Measurements from ENCODE around the gene CYP2E1.
"Not testable (repeated sequence)": the region's sequence is repeated elsewhere in the genome, so short reads cannot be mapped to it uniquely, and the experiment has no call there.

Gene CYP2E1

DNA sequence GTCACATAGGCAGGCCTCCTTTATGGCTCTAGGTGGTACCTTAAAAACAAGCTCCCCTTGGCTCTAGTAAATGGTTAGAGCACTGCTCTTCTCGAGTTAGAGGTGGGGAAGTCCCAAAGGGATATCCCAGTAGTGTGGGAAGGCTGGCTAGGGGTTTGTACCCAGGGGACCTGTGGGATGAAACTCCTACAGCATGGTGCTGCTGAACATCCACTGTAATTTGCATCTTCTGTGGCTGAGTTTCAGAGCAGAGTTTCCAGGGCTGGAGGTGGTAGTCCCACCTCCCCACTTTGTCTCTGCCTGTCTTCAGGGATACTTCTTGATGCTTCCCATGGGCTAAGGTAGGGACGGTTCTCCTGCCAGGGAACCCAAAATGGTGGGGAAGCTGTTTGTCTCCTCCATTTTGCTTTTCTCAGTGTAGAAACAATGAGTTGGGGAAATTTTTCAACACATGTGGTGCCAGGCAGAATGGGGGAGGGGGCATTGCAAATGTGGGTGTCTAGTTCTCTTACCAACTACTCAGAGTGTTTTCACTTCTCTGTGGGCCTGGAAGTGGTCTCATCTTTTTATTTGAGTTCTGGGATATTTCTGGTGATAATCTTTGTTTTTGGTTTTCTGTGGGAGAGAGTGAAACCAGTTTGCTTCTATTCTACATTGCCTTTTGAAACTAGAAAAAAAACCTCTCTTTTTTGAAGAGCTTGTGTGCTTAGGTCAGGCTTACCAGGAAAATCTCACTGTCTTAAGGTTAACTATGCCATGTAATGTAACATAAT is 37.2 kb upstream of the CYP2E1 start:
- H3K27me3 ChIP-seq: no peaks in the 10 kb centered on the region
- no peak for DNase-seq
- H3K9me3 ChIP-seq: no peaks in the 10 kb centered on the region
- H3K36me3 ChIP-seq: no peaks in the 10 kb centered on the region
- no peaks in the 10 kb centered on the region for H3K4me1 ChIP-seq
- H3K4me3 ChIP-seq (ENCODE audit: low read depth, low read length): no peak overlapping the region
- TF ChIP-seq, protein P1, sequence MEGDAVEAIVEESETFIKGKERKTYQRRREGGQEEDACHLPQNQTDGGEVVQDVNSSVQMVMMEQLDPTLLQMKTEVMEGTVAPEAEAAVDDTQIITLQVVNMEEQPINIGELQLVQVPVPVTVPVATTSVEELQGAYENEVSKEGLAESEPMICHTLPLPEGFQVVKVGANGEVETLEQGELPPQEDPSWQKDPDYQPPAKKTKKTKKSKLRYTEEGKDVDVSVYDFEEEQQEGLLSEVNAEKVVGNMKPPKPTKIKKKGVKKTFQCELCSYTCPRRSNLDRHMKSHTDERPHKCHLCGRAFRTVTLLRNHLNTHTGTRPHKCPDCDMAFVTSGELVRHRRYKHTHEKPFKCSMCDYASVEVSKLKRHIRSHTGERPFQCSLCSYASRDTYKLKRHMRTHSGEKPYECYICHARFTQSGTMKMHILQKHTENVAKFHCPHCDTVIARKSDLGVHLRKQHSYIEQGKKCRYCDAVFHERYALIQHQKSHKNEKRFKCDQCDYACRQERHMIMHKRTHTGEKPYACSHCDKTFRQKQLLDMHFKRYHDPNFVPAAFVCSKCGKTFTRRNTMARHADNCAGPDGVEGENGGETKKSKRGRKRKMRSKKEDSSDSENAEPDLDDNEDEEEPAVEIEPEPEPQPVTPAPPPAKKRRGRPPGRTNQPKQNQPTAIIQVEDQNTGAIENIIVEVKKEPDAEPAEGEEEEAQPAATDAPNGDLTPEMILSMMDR (IDR thresholded peaks at IDR 0.05; ENCODE audit: low read depth, low read length): no peak

DNA sequence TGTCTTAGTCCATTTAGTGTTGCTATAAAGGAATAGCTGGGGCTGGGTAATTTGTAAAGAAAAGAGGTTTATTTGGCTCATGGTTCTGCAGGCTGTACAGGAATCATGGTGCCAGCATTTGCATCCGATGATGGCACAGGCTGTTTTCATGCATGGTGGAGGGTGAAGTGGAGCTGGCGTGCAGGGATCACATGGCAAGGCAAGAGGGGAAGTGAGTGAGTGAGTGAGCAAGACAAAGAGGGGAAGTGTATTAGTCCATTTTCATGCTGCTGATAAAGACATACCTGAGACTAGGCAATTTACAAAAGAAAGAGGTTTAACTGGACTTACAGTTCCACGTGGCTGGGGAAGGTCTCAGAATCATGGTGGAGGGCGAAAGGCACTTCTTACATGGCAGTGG is 33.6 kb upstream of the CYP2E1 start:
- not testable (repeated sequence) for H3K9me3 ChIP-seq, DNase-seq

DNA sequence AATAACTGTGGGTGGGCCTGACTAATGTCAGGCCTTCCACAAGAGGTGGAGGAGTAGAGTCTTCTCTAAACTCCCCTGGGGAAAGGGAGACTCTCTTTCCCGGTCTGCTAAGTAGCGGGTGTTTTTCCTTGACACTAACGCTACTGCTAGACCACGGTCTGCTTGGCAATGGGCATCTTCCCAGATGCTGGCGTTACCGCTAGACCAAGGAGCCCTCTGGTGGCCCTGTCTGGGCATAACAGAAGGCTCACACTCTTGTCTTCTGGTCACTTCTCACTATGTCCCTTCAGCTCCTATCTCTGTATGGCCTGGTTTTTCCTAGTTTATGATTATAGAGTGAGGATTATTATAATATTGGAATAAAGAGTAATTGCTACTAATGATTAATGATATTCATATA is 29.8 kb upstream of the CYP2E1 start:
- not testable (repeated sequence) for H3K36me3 ChIP-seq; H3K27me3 ChIP-seq; H3K9me3 ChIP-seq; H3K4me3 ChIP-seq (ENCODE audit: low read depth, low read length); H3K4me1 ChIP-seq
- peak; percentile 29 for DNase-seq
- TF ChIP-seq, protein P1 (IDR thresholded peaks at IDR 0.05; ENCODE audit: low read depth, low read length): peak; percentile 41

More for the DNA sequence above, 33.6 kb upstream of the CYP2E1 start:
- H3K4me1 ChIP-seq; H3K36me3 ChIP-seq; H3K27me3 ChIP-seq; H3K4me3 ChIP-seq (ENCODE audit: low read depth, low read length): not testable (repeated sequence)

DNA sequence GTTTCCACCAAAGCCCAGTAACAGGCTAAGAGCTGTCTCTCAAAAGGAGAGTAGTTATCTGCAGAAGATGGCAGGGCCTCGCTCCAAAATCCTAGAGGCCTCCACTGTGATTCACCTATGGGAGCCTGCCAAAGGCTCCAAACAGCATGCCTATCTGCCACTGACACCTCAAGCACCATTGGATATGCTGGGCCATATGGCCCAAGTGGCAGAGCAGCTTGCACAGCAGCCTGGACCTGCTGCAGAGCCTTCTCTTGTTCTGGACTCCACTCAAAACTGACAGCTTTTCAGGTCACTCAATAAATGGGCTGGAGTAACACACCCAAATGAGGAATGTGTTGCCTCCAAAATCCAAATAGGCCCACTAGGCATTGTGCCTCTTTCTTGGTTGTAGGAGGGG is 28.0 kb upstream of the CYP2E1 start:
- H3K36me3 ChIP-seq; H3K27me3 ChIP-seq; H3K9me3 ChIP-seq; H3K4me3 ChIP-seq (ENCODE audit: low read depth, low read length); H3K4me1 ChIP-seq; DNase-seq: not testable (repeated sequence)

DNA sequence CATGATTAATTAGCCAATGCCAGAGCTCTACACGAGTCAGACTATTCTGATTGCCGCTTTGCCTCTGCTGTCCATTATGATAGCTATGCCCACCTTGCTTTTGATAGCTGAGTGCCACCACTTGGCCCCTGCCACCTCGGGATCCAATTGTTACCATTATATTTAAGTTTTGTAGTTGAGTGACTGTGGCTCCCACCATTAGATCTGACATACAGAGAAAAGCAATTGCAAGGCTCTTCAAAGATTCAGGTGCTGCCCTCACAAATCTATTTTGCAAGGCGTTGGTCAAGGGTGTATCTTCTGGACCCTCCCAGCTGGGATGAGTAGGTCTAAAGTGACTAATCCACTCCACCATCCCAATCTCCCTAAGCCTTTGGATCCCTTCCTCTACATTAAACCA is 26.3 kb upstream of the CYP2E1 start:
- H3K4me3 ChIP-seq (ENCODE audit: low read depth, low read length); H3K36me3 ChIP-seq; H3K27me3 ChIP-seq; H3K9me3 ChIP-seq; DNase-seq; H3K4me1 ChIP-seq: not testable (repeated sequence)

DNA sequence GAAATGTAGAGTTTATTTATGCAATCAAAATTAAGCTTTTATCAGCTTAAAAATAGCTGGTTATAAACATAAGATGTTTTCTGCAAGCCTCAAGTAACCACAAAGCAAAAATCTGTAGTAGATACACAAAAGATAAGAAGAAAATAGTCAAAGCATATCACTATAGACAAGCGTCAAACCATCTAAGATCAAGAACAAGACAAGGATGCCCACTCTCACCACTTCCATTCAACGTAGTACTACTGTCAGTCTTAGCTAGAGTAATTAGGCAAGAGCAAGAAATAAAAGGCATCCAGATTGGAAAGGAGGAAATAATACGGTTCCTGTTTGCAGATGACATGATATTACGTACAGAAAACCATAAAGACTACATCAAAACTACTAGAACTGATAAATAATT is 17.5 kb upstream of the CYP2E1 start:
- no peaks in the 10 kb centered on the region for H3K9me3 ChIP-seq
- no peaks in the 10 kb centered on the region for H3K4me1 ChIP-seq
- H3K36me3 ChIP-seq: no peaks in the 10 kb centered on the region
- TF ChIP-seq, protein P1 (IDR thresholded peaks at IDR 0.05; ENCODE audit: low read depth, low read length): no peak
- no peak overlapping the region for H3K4me3 ChIP-seq (ENCODE audit: low read depth, low read length)
- no peak for DNase-seq
- no peaks in the 10 kb centered on the region for H3K27me3 ChIP-seq

DNA sequence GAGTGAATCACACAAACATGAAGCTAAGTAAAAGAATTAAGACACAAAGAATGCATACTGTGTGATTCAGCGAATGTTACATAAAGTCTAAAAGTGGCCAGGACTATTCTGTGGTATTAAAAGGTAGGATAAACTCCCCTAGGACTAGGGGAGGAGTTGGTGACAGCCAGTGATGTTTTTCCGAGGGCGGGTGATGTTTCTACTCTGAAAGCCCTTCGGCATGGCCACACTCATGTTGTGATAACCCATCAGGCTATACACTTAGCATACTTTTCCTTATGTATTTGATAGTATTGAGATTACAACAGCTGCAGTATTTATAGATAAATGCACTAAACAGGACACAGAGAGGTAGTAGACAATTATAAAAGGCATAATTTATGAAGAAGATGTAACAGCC is 15.8 kb upstream of the CYP2E1 start:
- DNase-seq: no peak
- Histone ChIP-seq H3K4me3 (ENCODE audit: low read depth, low read length) (no peak overlapping the region), H3K36me3 (no peaks in the 10 kb centered on the region), H3K4me1 (no peaks in the 10 kb centered on the region), H3K9me3 (no peaks in the 10 kb centered on the region), H3K27me3 (no peaks in the 10 kb centered on the region; the same call in 1 of the 2 replicates)
- TF ChIP-seq, protein P1 (IDR thresholded peaks at IDR 0.05; ENCODE audit: low read depth, low read length): no peak
